ELR (cell line): Measurements from ENCODE around the gene TLR9.

Experiments
- DNase-seq: peaks from one replicate; pipeline ENCODE4 v3.0.0-alpha.2; 2015; ENCODE audit warnings: low read depth

Gene TLR9

DNA sequence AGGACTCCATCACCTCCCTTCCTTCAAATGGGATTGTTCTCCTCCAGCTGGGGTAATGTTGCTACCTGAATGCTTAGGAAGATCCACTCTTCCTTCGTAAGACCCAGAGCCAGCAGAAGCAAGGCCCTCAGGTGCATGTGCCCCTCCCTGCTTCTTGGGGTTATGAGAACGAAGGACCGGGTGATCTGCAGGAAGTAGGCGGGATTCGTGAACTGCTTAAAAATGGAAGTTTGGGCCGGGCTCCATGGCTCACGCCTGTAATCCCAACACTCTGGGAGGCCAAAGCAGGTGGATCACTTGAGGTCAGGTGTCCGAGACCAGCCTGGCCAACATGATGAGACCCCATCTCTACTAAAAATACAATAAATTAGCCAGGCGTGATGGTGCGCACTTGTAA lies 8.0 kb downstream of the TLR9 start:
- no peak for DNase-seq

GRCh38 chr3:52216585-52217408 lies 8.6 kb downstream of the TLR9 start:
- peak; percentile 90 for DNase-seq

GRCh38 chr3:52215351-52215750 lies 10.1 kb downstream of the TLR9 start:
- no peak for DNase-seq

- no peak for DNase-seq
Measured at GRCh38 chr3:52213901-52214300, 11.5 kb downstream of the TLR9 start.

DNA sequence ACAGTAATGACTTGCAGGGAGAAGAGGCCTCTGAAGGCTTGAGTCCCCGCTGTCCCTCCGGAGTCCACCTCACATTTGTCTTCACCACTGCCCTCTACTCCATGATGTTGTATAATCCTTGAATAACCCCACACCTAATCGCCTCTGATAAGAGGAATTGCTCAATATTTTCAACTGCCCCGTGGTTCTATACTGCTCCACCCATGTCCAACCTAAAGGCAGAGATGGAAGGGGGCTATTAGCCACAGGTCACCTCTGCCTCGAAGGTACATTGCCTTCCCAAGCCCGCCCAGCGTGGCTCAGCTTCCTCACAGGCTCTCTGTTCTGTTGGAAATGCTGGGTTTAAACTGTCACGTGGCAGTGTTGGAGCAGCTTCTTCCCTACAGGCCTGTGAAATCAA lies 12.4 kb downstream of the TLR9 start:
- DNase-seq, result no peak

GRCh38 chr3:52211268-52211891 lies 14.1 kb downstream of the TLR9 start:
- no peak for DNase-seq

- DNase-seq, result no peak
Measured at GRCh38 chr3:52210550-52211046, 14.8 kb downstream of the TLR9 start.

DNA sequence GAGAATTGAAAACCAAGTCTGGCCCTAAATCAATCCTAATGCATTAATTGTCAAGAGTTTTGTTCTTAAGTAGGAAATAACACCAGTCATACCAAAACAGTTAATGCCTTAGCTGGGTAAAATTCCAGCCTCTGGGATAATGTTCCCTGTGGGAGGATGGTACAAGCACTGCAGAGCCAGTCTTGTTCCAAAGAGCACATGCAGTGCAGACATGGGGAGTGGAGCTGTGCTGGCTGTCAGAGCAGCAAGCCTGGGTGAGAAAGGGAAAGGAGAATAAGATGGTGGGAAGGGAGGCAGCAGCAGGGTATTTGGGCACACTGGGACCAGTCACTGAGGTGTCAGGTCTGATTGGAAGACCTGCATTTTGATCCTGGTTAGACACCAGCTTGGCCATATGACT lies 15.4 kb downstream of the TLR9 start:
- DNase-seq, result no peak

DNA sequence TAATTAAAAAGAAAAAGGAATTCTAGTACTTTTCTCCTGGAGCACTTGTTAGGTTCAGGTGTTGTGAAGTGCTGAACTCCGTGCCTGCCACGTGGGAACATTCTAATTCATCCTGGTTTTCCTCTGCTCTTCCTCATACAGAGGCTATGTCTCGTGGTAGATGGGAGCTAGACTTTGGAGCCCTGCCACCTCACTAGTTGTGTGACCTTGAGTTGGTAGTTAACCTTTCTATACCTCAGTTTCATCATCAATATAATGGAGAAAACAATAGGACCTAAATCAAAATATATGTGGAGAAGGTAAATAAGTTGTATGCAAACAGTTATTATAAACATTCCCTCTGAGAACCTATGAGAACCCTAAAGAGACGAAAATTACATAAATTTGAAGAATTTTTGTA lies 16.9 kb downstream of the TLR9 start:
- no peak for DNase-seq

GRCh38 chr3:52205727-52206372 lies 19.6 kb downstream of the TLR9 start:
- DNase-seq, result no peak

DNA sequence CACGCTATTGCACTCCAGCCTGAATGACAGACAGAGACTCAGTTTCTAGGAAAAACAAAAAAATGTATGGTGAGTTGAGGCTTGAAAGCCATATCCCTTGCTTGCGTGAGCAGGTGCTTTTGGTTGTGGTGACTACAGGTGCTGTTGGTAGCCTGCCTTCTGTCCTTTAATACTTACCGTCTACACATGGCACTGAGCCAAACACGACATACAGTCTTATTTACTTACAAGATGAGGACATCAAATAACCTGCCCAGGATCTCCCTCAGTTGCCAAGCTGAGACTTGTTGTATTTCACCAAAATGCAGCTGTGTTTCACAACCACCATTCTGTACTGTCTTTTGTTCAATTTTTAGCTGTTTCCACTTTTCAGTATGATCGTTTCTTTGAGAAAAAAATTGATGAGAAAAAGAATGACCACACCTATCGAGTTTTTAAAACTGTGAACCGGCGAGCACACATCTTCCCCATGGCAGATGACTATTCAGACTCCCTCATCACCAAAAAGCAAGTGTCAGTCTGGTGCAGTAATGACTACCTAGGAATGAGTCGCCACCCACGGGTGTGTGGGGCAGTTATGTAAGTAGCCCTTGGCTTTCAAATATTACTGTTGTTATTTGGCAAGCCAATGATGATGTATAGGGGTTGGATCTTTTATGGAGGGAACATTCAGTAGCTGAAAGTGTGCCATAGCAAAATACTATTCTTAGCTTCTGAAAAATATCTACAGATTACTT lies 20.9 kb downstream of the TLR9 start:
- DNase-seq, result peak; percentile 37

DNA sequence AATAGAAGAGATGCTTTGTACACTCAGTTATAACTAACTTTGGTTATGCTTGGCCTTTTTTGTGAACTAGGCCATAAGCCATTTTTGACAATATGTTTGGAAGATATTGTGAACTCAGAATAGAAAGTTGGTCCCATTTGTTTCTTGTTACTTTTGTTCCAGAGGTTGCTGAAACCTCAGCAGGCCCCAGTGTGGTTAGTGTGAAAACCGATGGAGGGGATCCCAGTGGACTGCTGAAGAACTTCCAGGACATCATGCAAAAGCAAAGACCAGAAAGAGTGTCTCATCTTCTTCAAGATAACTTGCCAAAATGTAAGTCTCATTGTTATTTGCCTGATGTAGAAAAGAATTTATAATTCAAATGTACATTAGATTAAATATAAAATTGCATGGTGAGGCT lies 21.7 kb downstream of the TLR9 start:
- no peak for DNase-seq

DNA sequence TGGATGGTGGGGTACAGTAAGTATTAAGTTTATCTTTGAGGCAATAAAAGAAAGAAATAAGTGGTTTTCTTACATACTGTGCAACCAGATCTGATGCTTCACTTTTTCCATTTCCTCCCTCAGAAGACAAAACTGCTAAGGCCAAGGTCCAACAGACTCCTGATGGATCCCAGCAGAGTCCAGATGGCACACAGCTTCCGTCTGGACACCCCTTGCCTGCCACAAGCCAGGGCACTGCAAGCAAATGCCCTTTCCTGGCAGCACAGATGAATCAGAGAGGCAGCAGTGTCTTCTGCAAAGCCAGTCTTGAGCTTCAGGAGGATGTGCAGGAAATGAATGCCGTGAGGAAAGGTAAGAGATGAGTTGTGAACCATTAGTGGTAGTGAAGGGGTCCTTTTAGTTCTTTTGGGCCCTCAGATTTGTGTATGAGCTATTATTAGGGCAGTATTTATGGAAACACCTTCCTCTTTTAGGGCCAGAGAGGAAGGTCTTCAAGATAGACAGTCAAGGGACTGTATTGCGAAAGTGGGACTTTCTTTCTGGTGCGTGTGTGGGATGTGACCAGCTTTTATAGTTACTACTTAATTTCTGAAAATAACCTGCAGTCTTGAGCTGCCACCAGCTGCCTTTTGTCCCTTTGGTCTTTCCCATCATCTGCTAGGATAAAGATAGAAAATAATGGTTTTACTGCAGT lies 22.9 kb downstream of the TLR9 start:
- no peak for DNase-seq

GRCh38 chr3:52200981-52201679 lies 24.3 kb downstream of the TLR9 start:
- DNase-seq, result peak; percentile 42

GRCh38 chr3:52198643-52199608 lies 26.5 kb downstream of the TLR9 start:
- DNase-seq, result no peak

GRCh38 chr3:52197842-52198625 lies 27.4 kb downstream of the TLR9 start, which contains the start of gene ALAS1:
ALAS1 (plus strand) TSS chr3:52198160; CDS start chr3:52199242, 1,082 bp downstream.
- peak; percentile 89 for DNase-seq

DNA sequence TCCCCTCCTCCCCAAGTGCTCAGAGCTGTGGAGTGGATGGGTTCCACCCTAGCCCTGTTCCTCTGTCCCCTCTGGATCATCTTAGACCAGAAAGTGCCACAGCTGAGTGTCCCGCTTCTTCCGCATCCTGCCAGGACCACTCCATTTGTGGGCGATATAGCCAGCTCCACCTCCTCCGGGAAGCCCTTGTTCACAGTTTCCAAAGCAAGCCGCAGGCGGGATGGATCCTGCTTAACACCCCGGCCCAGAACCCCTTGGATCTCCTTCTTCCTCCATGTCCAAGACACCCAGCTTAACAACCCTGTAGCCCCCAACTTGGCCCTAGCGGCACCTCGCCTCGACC lies 28.0 kb downstream of the TLR9 start:
- DNase-seq, result no peak

DNA sequence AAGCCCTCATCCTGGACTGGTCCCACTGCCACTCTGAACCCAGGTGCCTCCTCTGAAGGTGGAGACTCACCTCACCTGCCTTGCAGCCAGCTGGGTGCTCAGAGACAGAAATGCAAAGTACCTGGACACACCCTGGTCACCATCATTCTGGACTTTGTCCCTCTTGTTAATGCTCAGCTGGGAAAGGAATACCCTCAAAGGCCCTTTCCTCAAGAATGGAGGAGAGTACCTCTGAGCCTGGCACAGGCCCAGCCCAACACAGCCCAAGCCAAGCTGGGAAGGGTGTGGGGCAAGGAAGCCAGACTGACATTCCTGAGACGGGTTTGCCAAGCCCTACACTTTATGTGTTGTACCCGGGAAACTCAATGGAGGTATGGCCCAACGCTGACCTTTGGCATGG lies 28.5 kb downstream of the TLR9 start:
- DNase-seq, result no peak

DNA sequence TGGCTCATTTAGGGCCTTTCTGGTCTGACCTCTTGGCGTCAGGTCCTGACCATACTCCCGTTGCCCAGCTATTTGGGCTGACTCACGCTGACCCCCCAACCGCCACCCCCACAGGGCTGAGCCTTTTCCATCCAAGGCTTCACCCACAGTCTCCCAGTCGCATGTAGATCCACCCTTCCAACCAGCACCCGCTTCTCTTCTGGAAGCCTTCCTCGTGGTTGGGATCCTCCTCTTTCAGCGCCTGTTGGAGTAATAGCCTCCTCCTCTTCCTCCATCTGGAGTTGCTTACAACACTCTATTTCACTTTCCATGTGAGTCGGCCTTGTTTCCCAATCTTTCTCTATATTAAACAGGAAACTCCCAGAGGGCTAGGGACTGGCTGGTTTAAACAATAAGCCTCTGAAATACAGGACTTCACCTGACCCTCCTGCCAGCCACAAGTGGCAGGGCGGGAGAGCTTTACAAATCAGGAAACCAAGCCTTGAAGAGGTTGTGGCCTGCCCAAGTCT lies 29.6 kb downstream of the TLR9 start:
- peak; percentile 51 for DNase-seq
